WTC11 (cell line): ENCODE data around the gene HRAS.

Experiments
- CREB1 ChIP-seq: sonication (generic); formaldehyde crosslinking; IDR thresholded peaks from 2 replicates; pipeline ENCODE4 v1.8.0; 2023; ENCODE audit warnings: mild to moderate bottlenecking, missing genetic modification reagents
- ESRRA ChIP-seq: sonication (generic); formaldehyde crosslinking; IDR thresholded peaks from 2 replicates; pipeline ENCODE4 v1.8.1; 2022; ENCODE audit warnings: mild to moderate bottlenecking, missing genetic modification reagents, borderline replicate concordance
- FOXP1 ChIP-seq: sonication (generic); formaldehyde crosslinking; IDR thresholded peaks from 2 replicates; pipeline ENCODE4 v1.8.0; 2022; ENCODE audit warnings: missing genetic modification reagents, mild to moderate bottlenecking, moderate library complexity, borderline replicate concordance
- NFE2L1 ChIP-seq: sonication (generic); formaldehyde crosslinking; IDR thresholded peaks from 2 replicates; pipeline ENCODE4 v1.8.1; 2023; ENCODE audit warnings: missing genetic modification reagents
- ZNF232 ChIP-seq: sonication (generic); formaldehyde crosslinking; IDR thresholded peaks from 2 replicates; pipeline ENCODE4 v1.8.0; 2022; ENCODE audit warnings: mild to moderate bottlenecking, missing genetic modification reagents
- ZNF671 ChIP-seq: fragments of 250-450 bp; sonication (Bioruptor Pico); IDR thresholded peaks from 2 replicates; pipeline ENCODE4 v1.8.0; 2021; ENCODE audit warnings: mild to moderate bottlenecking
- TF ChIP-seq, protein P1 (sequence below): fragments of 200-600 bp; IDR thresholded peaks from 2 replicates; pipeline ENCODE4 v1.8.0; 2022; ENCODE audit warnings: antibody characterized with exemption
- TF ChIP-seq, protein P2 (sequence below): sonication (generic); formaldehyde crosslinking; IDR thresholded peaks from 2 replicates; pipeline ENCODE4 v1.8.1; 2022; ENCODE audit warnings: missing genetic modification reagents, borderline replicate concordance
- TF ChIP-seq, protein P3 (sequence below): sonication (generic); formaldehyde crosslinking; conservative IDR thresholded peaks from 2 replicates; pipeline ENCODE4 v1.8.1; 2023; ENCODE audit warnings: mild to moderate bottlenecking, low read depth, missing genetic modification reagents, moderate library complexity
- TF ChIP-seq, protein P4 (sequence below): sonication (generic); formaldehyde crosslinking; IDR thresholded peaks from 2 replicates; pipeline ENCODE4 v1.8.1; 2023; ENCODE audit warnings: mild to moderate bottlenecking, missing genetic modification reagents, moderate library complexity
- TF ChIP-seq, protein P5 (sequence below): sonication (generic); formaldehyde crosslinking; IDR thresholded peaks from 2 replicates; pipeline ENCODE4 v1.8.1; 2023; ENCODE audit warnings: mild to moderate bottlenecking, missing genetic modification reagents
- TF ChIP-seq, protein P6 (sequence below): sonication (generic); formaldehyde crosslinking; IDR thresholded peaks from 2 replicates; pipeline ENCODE4 v1.8.0; 2022; ENCODE audit warnings: mild to moderate bottlenecking, missing genetic modification reagents

DNA sequence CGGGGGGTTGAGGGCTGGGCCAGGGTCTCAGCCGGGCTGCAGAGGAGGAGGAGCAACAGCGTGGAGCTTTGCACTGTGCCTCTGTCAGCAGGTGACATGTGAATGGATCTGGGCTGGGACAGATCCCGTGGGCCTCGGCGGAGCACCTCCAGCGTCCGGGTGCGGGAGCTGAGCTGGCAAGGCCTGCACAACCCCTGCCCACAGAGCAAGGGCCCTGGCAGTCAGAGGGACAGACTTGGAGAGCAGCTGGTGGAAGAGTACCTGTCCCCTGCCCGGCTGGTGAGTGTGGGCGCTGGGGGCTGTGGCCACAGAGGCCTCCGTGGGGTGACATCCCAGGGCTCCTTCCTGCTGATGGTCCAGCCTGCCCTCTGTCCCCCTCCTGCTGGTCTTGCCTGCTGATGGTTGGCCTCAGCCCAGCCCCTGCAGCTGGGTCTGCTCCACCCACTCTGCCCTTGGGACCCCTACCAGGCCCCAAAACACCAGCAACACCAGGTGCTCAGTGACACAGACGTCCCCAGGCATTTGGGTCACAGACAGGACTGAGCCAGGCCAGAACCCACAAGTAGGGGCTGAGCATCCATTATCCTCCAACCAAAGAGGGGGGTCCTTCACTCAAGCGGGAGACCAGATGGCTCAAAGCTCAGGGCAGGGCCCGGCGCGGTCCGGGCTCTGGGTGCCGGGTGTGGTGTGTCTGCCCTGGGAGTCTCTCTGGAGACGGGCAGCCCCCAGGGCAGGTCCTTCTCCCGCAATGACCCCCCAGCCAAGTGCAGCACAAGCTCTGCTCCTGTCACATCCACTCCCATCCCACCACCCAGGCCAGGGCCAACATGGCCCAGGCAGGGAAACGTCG is 5.4 kb upstream of the HRAS start:
- TF ChIP-seq, protein P1, sequence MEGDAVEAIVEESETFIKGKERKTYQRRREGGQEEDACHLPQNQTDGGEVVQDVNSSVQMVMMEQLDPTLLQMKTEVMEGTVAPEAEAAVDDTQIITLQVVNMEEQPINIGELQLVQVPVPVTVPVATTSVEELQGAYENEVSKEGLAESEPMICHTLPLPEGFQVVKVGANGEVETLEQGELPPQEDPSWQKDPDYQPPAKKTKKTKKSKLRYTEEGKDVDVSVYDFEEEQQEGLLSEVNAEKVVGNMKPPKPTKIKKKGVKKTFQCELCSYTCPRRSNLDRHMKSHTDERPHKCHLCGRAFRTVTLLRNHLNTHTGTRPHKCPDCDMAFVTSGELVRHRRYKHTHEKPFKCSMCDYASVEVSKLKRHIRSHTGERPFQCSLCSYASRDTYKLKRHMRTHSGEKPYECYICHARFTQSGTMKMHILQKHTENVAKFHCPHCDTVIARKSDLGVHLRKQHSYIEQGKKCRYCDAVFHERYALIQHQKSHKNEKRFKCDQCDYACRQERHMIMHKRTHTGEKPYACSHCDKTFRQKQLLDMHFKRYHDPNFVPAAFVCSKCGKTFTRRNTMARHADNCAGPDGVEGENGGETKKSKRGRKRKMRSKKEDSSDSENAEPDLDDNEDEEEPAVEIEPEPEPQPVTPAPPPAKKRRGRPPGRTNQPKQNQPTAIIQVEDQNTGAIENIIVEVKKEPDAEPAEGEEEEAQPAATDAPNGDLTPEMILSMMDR: no peak
- TF ChIP-seq, protein P2, sequence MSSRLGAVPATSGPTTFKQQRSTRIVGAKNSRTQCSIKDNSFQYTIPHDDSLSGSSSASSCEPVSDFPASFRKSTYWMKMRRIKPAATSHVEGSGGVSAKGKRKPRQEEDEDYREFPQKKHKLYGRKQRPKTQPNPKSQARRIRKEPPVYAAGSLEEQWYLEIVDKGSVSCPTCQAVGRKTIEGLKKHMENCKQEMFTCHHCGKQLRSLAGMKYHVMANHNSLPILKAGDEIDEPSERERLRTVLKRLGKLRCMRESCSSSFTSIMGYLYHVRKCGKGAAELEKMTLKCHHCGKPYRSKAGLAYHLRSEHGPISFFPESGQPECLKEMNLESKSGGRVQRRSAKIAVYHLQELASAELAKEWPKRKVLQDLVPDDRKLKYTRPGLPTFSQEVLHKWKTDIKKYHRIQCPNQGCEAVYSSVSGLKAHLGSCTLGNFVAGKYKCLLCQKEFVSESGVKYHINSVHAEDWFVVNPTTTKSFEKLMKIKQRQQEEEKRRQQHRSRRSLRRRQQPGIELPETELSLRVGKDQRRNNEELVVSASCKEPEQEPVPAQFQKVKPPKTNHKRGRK (CRISPR knock-in tag): no peak
- TF ChIP-seq, protein P3, sequence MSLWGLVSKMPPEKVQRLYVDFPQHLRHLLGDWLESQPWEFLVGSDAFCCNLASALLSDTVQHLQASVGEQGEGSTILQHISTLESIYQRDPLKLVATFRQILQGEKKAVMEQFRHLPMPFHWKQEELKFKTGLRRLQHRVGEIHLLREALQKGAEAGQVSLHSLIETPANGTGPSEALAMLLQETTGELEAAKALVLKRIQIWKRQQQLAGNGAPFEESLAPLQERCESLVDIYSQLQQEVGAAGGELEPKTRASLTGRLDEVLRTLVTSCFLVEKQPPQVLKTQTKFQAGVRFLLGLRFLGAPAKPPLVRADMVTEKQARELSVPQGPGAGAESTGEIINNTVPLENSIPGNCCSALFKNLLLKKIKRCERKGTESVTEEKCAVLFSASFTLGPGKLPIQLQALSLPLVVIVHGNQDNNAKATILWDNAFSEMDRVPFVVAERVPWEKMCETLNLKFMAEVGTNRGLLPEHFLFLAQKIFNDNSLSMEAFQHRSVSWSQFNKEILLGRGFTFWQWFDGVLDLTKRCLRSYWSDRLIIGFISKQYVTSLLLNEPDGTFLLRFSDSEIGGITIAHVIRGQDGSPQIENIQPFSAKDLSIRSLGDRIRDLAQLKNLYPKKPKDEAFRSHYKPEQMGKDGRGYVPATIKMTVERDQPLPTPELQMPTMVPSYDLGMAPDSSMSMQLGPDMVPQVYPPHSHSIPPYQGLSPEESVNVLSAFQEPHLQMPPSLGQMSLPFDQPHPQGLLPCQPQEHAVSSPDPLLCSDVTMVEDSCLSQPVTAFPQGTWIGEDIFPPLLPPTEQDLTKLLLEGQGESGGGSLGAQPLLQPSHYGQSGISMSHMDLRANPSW (CRISPR knock-in tag): no peak
- no peak for TF ChIP-seq CREB1
- TF ChIP-seq NFE2L1 (CRISPR knock-in tag): no peak
- TF ChIP-seq, protein P4, sequence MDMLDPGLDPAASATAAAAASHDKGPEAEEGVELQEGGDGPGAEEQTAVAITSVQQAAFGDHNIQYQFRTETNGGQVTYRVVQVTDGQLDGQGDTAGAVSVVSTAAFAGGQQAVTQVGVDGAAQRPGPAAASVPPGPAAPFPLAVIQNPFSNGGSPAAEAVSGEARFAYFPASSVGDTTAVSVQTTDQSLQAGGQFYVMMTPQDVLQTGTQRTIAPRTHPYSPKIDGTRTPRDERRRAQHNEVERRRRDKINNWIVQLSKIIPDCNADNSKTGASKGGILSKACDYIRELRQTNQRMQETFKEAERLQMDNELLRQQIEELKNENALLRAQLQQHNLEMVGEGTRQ: no peak
- TF ChIP-seq FOXP1 (CRISPR knock-in tag): no peak
- no peak for TF ChIP-seq ZNF671 (CRISPR knock-in tag)
- TF ChIP-seq, protein P5, sequence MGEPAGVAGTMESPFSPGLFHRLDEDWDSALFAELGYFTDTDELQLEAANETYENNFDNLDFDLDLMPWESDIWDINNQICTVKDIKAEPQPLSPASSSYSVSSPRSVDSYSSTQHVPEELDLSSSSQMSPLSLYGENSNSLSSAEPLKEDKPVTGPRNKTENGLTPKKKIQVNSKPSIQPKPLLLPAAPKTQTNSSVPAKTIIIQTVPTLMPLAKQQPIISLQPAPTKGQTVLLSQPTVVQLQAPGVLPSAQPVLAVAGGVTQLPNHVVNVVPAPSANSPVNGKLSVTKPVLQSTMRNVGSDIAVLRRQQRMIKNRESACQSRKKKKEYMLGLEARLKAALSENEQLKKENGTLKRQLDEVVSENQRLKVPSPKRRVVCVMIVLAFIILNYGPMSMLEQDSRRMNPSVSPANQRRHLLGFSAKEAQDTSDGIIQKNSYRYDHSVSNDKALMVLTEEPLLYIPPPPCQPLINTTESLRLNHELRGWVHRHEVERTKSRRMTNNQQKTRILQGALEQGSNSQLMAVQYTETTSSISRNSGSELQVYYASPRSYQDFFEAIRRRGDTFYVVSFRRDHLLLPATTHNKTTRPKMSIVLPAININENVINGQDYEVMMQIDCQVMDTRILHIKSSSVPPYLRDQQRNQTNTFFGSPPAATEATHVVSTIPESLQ (CRISPR knock-in tag): no peak
- TF ChIP-seq ZNF232: no peak
- no peak for TF ChIP-seq ESRRA
- TF ChIP-seq, protein P6, sequence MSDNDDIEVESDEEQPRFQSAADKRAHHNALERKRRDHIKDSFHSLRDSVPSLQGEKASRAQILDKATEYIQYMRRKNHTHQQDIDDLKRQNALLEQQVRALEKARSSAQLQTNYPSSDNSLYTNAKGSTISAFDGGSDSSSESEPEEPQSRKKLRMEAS: no peak
